ENCODE results near the gene AZU1. TPM values are rescaled to one million over a fixed set of nuclear protein-coding genes. Genes with fewer than 3 reads are reported as not detected.
A peak's percentile ranks its signal among the peaks of the same experiment; 100 is the strongest.

The AZU1 gene
- total RNA-seq, 2 donors from 2014 or later = 0.26 TPM; not detected in 1

DNA sequence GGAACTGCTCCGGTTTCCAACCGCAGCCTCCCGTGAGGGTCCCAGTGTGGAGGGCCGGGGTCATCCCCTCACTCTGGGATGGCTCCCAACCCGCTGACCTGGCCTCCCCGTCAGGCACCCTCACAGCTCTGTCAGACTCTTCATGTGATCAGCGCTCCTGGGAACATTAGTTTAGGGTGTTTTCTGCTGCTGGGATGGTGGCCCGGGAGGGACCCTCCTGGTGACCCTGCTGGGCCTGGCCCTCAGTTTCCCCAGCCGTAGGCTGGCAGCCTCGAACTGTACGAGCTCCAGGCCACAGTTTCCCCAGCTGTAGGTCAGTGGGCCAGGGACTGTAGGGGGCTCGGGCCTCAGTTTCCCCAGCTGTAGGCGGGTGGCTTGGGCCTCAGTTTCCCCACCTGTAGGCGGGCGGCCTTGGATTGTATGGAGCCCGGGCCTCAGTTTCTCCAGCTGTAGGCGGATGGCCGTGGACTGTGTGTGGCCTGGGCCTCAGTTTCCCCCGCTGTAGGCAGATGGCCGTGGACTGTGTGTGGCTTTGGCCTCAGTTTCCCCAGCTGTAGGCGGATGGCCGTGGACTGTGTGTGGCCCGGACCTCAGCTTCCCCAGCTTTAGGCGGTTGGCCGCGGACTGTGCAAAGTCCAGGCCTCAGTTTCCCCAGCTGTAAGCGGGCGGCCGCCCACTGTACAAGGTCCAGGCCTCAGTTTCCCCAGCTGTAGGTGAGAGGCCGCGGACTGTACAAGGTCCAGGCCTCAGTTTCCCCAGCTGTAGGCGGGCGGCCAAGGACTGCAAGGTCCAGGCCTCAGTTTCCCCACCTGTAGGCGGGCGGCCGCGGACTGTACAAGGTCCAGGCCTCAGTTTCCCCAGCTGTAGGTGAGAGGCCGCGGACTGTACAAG lies 31.7 kb upstream of the AZU1 start:
- Histone ChIP-seq H3K27ac (peak overlapping the region in 3 of 4 donors; percentile 73 to 87 (median 75)), H3K27me3 (no peaks in the 10 kb centered on the region), H3K9me3 (no peaks in the 10 kb centered on the region), H3K36me3 (replicated peaks in 1 of 2; ENCODE audit: insufficient read depth in 1 of 2, low read depth in 2 of 2) (no peaks in the 10 kb centered on the region), H3K4me1 (peaks cover 32% of the 10 kb centered on the region), H3K4me3 (peak overlapping the region; percentile 67 to 80)
- WGBS, 2 donors = 45 to 71% methylated on average over 4 to 39 of the region's 39 CpGs
- TF ChIP-seq, protein P1, sequence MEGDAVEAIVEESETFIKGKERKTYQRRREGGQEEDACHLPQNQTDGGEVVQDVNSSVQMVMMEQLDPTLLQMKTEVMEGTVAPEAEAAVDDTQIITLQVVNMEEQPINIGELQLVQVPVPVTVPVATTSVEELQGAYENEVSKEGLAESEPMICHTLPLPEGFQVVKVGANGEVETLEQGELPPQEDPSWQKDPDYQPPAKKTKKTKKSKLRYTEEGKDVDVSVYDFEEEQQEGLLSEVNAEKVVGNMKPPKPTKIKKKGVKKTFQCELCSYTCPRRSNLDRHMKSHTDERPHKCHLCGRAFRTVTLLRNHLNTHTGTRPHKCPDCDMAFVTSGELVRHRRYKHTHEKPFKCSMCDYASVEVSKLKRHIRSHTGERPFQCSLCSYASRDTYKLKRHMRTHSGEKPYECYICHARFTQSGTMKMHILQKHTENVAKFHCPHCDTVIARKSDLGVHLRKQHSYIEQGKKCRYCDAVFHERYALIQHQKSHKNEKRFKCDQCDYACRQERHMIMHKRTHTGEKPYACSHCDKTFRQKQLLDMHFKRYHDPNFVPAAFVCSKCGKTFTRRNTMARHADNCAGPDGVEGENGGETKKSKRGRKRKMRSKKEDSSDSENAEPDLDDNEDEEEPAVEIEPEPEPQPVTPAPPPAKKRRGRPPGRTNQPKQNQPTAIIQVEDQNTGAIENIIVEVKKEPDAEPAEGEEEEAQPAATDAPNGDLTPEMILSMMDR (IDR thresholded peaks at IDR 0.05) = no peak
- no peak for TF ChIP-seq POLR2A (IDR thresholded peaks at IDR 0.05)
- DNase-seq = no peak
- ATAC-seq = no peak
- intact Hi-C loops (cut with DNase I) = no loop called here

DNA sequence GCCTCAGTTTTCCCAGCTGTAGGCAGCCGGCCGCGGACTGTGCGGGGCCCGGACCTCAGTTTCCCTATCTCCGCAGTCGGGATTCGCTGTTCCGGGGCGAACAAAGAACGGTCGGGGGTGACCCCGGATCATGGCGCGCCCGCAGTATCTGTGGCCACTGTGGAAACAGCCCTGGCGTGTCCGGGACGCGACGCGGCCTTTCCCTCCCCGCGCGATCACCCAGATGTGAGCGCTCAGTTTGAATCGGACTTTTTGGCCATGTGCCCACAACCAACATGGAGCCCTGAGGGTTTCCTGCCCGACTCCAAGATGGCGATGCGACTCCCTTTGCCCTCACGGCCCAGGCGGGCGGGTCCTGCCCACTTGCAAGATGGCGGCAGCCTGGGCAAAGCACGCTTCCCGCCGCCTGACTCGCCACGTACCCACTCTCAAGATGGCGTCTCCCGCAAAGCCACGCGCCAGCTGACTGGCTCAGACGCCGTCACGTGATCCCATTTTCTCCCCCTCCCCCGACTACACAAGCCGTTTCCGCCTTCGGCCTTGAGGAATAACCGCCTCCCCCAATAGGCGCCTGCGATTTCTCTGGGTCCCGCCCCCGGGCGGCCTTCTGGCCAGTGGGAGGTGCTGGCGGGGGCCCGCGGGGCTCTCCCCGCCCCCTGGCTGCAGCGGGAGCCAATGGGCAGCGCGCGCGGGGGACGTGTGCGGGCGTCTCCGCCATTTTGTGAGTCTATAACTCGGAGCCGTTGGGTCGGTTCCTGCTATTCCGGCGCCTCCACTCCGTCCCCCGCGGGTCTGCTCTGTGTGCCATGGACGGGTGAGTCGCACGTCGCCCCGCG lies 30.7 kb upstream of the AZU1 start, which contains the start of gene PTBP1:
Gene PTBP1 (plus strand): TSS at position 761 of the 836 bp plus-strand sequence. CDS start 46 bp downstream, at position 807.
- H3K4me1 ChIP-seq = peaks cover 41% of the 10 kb centered on the region
- no peaks in the 10 kb centered on the region for H3K36me3 ChIP-seq (replicated peaks in 1 of 2; ENCODE audit: insufficient read depth in 1 of 2, low read depth in 2 of 2)
- peak within 1 kb of the TSS; percentile 83 to 97 for H3K4me3 ChIP-seq
- H3K9me3 ChIP-seq = no peaks in the 10 kb centered on the region
- TF ChIP-seq POLR2A (IDR thresholded peaks at IDR 0.05) = peak; percentile 74 to 82 (median 81)
- TF ChIP-seq, protein P1 (IDR thresholded peaks at IDR 0.05) = peak in 3 of 7 experiments; percentile 11 to 51 (median 44)
- no peaks in the 10 kb centered on the region for H3K27me3 ChIP-seq
- peak; percentile 100 for DNase-seq
- WGBS, 2 donors = 1% methylated on average over 23 to 78 of the region's 83 CpGs
- intact Hi-C loops (cut with DNase I) = no loop called here
- peak within 1 kb of the TSS; percentile 97 to 100 (median 98) for H3K27ac ChIP-seq
- peak; percentile 86 for ATAC-seq

DNA sequence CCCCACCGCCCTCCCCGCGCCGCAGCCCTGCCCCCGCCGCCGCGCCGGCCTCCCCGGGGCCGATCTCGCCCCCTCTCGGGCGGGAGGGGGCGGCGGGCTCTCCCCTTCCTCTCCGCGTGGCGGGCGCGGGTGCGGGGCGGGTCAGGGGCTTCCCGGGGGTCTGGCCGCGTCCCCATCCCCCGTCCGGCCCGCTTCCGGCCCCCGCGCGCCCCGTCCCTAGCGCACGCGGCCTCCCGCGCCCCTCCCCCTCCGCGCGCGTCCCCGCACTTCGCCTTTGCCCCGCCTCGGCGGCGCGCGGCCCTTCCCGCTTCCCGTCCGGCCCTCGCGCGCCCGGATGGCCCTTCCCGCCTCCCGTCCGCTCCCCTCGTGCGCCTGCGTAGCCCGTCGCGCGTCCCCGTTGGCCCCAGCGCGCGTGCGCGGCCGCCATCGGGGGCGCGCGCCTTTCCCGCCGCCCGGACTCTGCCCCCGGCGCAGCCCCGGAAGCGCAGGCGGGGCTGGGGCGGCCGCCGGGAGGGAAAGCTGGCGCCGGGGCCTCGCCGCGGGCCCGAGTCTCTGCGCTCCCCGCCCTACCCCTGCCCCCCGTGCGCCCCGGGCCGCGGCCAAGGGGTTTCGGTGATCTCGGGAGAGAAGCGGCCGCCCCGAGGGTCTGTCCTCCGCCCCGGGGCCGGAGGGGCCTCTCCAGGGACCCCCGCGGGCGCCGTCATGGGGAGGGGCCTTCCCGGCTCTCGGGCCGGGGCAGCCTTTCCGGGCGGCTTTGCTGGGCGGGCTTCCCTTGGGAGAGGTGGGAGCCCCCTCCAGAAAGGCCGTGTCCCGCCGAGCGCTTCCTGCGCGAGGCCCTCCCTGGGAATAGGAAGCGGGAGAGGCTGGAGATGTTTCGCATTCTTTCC lies 29.9 kb upstream of the AZU1 start:
- intact Hi-C loops (cut with DNase I) = no loop called here
- DNase-seq = peak; percentile 86 to 92 (median 92)
- TF ChIP-seq, protein P1 (IDR thresholded peaks at IDR 0.05) = peak in 1 of 7 experiments; percentile 40
- peak in 2 of 3 donors; percentile 6 to 20 for TF ChIP-seq POLR2A (IDR thresholded peaks at IDR 0.05)

DNA sequence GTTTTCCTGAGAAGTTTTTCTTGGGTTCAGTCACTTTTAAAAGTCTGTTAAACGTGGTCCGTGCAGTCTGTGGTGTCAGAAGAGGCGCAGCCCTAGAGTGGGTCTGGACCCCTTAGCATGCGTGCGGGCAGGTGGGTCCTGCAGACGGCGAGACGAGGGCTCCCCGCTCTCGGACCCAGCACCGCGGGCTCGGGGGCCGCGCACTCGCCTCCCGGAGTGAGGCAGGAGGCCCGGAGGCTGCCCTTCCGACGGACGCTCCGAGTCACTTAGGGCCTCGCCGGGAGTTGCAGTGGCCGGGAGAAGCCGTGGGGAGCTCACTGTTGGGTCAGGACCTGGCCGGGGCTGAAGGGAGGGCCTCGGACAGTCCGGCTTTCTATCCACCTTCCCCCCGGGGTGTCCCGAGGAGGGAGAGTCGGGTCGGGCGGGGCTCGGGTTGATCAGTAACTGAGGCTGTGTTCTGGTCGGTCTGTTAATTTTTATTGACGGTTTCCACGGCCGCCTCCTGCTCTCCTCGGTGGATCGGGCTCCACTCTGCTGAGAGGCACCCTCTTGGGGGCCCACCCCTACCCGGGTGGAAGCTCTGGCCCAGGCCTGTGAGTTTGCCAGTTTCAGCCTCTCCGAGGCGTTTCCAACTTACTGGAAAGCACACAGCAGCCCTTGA lies 29.1 kb upstream of the AZU1 start:
- DNase-seq (peak; percentile 58 to 64 (median 61)), ATAC-seq (no peak)
- WGBS, 2 donors = 0 to 1% methylated on average over 1 to 43 of the region's 44 CpGs
- intact Hi-C loops (cut with DNase I) = no loop called here
- Histone ChIP-seq H3K4me3 (peak overlapping the region; percentile 83 to 97), H3K36me3 (replicated peaks in 1 of 2; ENCODE audit: insufficient read depth in 1 of 2, low read depth in 2 of 2) (no peaks in the 10 kb centered on the region), H3K4me1 (peaks cover 53% of the 10 kb centered on the region), H3K27ac (peak overlapping the region; percentile 97 to 100 (median 98)), H3K9me3 (no peaks in the 10 kb centered on the region), H3K27me3 (no peaks in the 10 kb centered on the region)
- TF ChIP-seq, protein P1 (IDR thresholded peaks at IDR 0.05) = no peak

More for the DNA sequence above, 29.9 kb upstream of the AZU1 start:
- WGBS, 2 donors = 0 to 1% methylated on average over 7 to 68 of the region's 129 CpGs
- Histone ChIP-seq H3K9me3 (no peaks in the 10 kb centered on the region), H3K4me3 (peak overlapping the region; percentile 83 to 97), H3K27ac (peak overlapping the region; percentile 97 to 100 (median 98)), H3K4me1 (peaks cover 50% of the 10 kb centered on the region), H3K36me3 (replicated peaks in 1 of 2; ENCODE audit: insufficient read depth in 1 of 2, low read depth in 2 of 2) (no peaks in the 10 kb centered on the region), H3K27me3 (no peaks in the 10 kb centered on the region)
- ATAC-seq = peak; percentile 68

Data from body of pancreas (tissue), 4 donors.